GM19438 (cell line): Measurements from ENCODE around the gene SYT7.
A peak's percentile ranks its signal among the peaks of the same experiment; 100 is the strongest.

Experiments used
- ATAC-seq: cut with Tn5 transposase; IDR thresholded peaks from one replicate; pipeline ENCODE4 v1.9.1; 2021; ENCODE audit warnings: low read depth; ENCODE audit not compliant: unreplicated experiment

The SYT7 gene

DNA sequence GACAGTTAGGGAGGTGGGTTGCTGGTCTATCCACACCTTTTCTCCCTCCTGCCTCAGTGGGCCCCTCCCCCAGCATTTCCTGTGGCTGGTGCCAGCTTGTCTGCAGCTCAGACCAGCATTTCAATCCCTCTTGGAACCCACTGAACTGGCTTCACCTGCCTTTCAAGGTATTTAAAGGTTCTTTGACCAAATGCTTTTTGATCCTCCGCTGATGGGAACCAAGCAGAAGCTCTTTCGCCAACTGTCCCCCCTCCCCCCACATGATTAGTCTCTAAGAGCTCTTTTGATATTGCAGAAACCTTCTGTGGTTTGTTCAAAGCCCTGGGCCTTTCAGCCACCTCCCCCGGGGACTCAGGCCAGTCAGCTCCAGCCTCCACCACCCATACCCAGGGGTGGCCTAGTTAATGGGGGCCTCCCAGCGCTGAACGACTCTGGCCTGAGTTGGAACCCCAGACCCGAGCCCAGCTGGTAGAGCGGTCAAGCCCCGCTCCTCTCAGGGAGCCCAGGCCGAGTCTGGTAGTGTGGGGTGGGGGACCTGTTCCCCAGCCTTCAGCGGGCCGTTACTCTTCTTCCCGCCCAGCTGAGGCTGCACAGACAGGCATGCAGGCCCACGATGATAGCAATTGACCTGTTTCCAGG, 6.0 kb upstream of the SYT7 start:
- ATAC-seq = no peak

- no peak for ATAC-seq
Measured at GRCh38 chr11:61585115-61585514, 4.2 kb upstream of the SYT7 start.

DNA sequence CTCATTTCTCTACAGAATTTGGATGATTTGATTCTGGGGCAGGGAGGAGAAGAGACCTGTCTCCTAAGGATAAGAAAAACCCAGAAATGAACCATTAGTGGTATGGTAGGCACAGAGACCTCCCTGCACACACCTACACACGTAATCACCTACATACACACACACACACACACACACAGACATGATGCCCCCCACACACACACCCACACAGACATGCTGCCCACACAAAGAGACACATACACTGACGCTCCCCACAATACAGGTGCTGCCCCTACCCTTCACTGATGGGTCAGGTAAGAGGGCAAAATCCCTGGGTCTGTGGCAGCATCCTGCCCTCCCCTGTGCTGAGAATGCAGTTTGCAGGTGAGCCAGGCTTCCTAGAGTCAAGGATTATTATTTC, 1.1 kb upstream of the SYT7 start:
- ATAC-seq = no peak

- ATAC-seq = peak; percentile 2
Measured at GRCh38 chr11:61580271-61580888, 496 bp downstream of the SYT7 start.

DNA sequence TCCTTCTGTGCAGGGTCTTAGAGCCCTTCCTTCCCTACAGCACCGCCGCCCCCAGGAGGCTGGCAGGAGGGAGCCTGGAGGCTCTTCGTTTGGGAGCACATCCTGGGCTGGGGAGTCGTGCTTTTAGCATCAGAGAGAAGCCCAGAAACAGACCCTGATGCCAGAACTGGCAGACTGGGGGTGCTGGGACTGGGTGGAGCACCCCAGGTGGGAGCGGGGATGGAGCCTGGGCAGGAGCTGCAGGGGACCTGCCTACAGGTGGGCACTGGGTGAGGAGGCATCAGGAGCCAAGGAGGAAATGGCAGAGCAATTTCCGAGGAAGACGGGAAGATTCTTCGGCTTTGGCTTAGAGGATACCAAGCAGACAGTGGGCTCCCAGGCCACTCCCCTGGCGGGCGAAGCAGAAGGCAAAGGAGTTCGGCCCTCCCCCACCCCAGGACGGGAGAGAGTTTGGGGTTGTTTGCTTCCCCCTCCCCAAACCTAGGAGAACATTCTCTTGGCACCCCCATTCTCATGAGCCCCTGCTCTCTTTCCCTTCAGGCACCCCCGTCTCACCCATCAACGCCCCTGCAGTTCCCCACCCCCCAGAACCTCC, 1.1 kb downstream of the SYT7 start:
- ATAC-seq = no peak

DNA sequence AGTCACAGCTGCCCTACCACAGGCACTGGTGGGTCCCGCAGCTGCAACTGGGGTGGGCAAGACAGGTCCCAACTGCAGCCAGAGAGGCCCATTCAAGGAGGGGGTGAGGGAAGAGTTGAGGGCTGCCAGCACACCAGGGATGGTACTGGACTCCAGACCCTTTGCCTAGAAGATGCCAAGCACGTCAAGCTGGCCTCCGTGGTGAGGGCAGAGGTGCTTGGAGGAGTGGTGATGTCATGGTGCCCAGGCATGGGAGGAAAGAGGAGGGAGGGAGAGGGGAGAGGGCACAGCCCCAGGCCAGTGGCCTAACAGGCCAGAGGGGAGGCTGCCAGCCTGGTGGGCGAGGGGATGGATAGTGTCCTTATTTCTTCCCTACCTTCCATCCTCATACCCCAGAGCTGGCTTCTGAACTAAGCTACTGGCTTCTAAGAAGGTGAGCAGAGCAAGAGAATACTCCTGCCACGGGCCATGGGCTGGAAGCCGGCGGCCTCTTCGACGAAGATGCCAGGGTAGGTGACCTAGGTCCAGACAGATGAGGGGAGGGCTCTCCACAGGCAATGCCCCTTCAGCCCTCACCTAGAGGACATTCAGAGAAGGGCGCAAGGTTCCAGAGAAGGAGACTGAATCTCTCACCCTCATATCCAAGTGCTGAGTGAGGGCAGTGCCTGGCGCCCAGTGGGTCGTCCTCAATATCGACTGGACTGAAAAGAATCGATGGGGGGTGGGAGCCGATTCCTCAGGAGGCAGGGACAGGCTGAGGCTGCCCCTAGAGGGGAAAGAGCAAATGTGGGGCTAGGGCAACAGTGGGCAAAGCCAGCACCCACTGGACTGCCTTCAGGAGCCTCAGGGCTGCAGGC, 1.8 kb downstream of the SYT7 start:
- no peak for ATAC-seq

DNA sequence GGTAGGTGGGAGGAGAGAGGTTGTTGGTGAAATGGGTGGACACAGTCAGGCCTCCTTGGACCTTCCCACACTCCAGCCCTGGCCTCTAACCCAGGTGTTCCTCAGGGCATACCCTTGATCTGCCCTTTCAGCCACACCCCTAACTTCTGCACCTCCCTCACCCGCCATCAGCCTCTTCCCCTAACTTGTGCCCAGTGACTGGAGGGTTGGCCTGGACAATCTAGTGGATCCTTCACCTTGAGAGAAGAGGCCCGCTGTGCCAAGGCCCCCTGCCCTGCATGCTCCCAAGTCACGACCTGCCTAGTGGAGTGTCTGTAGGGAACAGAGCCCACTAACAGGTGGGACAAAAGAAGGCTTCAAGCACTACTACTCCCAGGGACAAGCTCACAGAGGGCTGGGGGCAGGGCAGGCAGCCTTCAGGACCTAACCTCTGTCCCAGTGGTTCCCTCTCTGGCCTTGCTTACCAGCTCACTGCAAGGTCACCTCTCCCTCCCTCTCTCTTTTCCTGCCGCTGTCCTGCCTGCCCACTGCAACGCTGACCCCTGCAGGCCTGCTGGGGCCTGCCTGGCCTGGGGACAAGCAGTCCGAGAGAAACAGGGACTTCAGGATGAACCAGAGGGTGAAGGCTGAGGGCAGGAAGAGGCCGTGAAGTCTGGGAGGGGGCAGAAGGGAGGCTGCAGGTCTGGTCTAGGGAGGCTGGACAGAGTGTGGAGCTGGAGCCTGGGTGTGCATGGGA, 3.3 kb downstream of the SYT7 start:
- ATAC-seq = no peak

GRCh38 chr11:61575886-61576861, 4.7 kb downstream of the SYT7 start:
- no peak for ATAC-seq

GRCh38 chr11:61574611-61575010, 6.3 kb downstream of the SYT7 start:
- no peak for ATAC-seq

DNA sequence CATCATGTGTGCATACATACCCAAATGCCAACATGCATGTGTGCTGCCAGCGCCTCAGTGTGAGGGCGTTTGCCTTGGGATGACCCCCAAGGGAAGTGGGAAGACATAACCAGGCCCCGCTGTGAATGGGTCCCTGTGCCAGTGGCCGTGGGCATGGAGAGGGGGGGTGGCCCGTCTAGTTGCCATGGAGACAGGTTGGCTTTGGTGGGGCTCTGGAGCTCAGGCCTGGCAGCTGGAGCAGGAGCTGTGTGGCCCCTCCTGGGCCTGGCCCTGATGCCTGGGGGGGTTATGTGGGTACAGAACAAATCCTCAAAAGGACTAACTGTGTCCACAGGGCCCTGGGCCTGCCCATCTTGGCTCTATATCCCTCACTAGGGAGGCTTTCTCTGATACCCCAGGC, 8.0 kb downstream of the SYT7 start:
- ATAC-seq = no peak

- ATAC-seq = no peak
Measured at GRCh38 chr11:61571869-61572268, 9.0 kb downstream of the SYT7 start.

DNA sequence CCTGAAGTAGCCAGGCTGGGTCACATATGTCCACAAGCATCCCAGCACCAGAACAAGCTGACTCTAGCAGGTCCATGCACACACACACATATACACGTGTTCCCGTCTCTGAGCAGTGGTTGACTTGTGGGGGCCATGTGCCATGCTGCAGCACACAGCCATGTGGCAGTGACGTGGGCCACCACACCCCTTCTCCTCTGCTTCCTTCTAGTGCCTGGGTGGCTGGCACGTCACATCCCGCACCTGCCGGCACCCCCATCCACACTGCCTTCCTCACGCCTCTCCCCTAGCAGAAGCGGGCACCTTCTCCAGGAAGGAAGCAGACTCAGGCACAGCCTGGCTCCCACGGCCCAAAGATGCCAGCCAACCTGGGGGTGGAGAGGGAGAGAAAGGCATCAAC, 9.5 kb downstream of the SYT7 start:
- no peak for ATAC-seq

GRCh38 chr11:61569701-61570100, 11.2 kb downstream of the SYT7 start:
- ATAC-seq = no peak

GRCh38 chr11:61569018-61569417, 11.9 kb downstream of the SYT7 start:
- ATAC-seq = no peak

- no peak for ATAC-seq
Measured at GRCh38 chr11:61567286-61568061, 13.4 kb downstream of the SYT7 start.

GRCh38 chr11:61564936-61565696, 15.8 kb downstream of the SYT7 start:
- no peak for ATAC-seq

DNA sequence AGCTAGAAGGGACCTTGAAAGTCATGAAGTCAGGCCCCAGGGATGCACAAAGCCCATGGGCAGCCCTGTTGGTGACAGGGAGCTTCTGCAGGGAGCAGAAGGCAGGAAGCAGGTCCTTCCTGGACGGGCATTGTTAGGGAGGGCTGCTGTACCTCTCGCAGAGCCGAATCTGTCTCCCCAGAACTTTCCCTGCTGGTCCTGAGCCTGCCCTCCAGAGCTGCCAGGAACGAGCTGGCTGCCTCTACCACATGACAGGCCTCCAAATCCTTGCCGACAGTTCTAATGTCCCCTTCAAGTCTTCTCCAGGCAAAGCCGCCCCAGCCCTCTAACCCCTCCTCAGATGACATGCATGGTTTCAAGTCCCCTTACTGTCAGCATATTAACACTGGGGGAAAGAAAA, 20.1 kb downstream of the SYT7 start:
- ATAC-seq = no peak

DNA sequence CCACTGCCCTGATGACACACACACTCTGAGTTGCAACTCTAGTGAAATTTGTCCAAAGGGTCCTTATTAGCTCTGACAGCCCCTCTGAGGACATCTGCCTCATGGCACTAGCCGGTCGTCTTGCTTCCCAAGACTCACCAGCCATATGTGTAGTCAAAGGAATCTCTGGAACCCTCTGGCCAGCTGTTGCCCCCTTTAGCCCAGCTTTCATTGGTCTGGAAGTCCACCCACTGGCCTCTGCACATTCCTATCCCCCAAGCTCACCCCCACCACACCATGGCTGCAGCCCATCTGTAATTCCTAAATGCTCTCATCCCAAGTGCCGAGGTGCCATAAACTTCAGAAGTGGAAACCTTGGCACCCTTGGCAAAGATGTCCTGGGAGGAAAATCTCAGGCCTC, 24.3 kb downstream of the SYT7 start:
- no peak for ATAC-seq
